Left renal pelvis (tissue), 4 donors: Measurements from ENCODE around the gene MATR3. TPM values are rescaled to one million over a fixed set of nuclear protein-coding genes. Genes with fewer than 3 reads are reported as not detected.
"Not testable (repeated sequence)": the region's sequence is repeated elsewhere in the genome, so short reads cannot be mapped to it uniquely, and the experiment has no call there.

Experiments used
- DNase-seq, 4 donors: peaks; one replicate each; pipeline ENCODE4 v3.0.0-alpha.2; 2013; ENCODE audit warnings: low read depth in 4 of 4, low spot score in 3 of 4
- polyA plus RNA-seq, 4 donors: library from polyadenylated mRNA; unstranded; fragments of 120-200 nt; gene quantifications; one replicate each; pipeline ENCODE4 v1.2.1, GENCODE V29; 2013; ENCODE audit not compliant: insufficient read length in 4 of 4

MATR3 gene
- polyA plus RNA-seq, 4 donors = 547 to 863 (median 659) TPM

DNA sequence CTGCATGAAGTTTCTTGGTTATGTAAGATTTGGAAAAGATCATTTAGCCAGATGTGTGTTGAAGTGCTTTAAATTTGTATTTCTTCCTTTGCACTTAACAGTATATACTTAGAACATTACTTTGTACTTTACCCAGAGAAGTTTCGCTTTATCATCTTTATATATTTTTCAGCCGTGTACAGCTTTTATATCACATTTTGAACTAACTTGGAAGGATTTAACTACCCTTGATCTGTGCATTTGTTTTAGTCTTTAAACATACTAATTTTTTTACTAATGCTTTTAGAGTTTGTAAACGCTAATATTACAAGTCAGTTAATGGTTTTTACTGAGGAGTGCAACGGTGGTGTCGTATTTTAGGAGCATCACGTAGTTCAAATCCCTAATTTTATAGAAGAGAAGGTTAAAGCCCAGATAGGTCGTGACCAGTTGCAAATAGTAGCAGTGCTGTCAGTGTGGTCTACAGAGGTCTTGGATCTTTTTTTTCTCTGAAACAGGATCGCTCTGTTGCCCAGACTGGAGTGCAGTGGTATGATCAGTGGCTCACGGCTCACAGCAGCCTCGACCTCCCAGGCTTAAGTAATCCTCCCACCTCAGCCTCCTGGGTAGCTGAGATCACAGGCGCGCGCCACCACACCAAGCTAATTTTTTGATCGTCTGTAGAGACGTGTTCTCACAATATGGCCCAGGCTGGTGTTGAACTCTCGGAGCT lies 2.0 kb downstream of the MATR3 start:
- no peak for DNase-seq

DNA sequence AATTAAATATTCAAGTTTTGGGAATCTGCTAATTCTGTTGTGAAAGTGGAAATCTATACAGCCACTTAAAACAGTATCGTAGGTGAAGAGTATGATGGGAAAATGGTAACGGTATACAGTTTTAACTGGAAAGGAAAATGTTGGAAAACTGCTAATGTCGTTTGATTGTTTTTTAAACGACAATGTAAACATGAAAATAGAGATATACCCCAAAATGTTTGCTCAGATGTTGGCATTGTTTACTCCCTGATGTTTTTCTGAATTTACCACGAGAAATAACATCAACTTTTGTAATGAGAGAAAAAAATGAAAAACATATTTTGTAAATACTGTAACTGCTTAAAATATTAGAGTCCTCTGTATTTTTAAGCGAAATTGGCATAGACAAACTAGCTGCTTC lies 2.7 kb downstream of the MATR3 start:
- DNase-seq = no peak

DNA sequence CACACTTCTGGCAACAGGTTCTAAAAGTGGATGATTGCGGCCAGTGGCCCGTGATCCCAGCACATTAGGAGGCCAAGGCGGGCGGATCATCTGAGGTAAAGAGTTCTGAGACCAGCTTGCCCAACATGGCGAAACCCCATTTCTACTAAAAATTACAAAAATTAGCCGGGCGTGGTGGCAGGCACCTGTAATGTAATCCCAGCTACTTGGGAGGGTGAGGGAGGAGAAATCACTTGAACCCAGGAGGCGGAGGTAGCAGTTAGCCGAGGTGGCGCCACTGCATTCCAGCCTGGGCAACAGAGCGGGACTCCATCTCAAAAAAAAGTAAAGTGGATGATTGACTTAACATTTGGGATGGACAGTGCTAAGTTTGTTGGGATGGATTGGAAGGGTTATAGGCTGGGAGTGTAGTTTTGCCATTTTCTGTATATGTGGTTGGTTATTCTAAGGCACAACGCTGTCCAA lies 3.4 kb downstream of the MATR3 start:
- DNase-seq = no peak

DNA sequence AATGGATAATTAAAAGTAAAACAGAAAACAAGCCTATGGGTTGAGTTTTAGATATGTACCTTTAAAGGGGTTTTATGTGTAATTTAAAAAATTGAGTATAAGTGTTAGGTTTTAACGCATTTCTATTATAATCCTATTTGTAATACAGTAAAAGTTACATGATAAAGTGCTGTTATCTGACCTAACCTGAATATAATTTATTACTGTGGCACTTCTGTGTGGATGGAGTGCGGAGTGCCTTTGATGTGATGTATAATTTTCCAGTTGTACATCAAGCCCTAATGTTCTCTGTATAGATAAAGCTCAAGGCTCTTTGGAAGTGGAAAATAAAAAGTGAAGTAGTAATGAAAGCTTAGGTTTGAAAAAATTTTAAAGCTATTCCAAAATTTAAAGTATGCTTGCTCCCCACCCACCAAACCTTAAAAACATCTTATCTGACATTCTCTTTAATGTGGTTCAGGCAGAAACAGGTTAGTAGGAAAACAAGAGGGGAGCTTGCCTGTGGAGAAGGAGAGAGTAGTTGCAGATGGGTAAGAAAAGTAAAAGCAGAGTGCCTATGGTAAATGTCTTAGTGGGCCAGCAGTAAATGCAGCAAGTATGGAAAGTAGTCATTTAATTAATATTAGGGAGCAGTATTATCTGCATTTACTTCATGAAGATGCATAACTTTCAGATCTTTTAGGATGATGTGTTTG lies 4.0 kb downstream of the MATR3 start:
- no peak for DNase-seq

DNA sequence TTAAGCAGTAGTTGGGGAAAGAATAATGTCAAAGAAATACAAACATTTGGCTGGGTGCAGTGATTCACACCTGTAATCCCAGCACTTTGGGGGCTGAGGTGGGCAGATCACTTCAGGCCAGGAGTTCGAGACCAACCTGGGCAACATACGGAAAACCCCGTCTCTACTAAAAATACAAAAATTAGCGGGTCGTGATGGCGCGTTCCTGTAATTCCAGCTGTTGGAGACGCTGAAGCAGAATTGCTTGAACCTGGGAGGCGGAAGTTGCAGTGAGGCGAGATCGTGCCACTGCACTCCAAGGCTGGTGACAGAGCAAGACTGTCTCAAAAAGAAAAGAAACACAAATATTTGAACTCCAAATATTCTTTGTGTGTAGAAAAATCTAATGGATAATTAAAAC lies 4.7 kb downstream of the MATR3 start:
- no peak for DNase-seq

DNA sequence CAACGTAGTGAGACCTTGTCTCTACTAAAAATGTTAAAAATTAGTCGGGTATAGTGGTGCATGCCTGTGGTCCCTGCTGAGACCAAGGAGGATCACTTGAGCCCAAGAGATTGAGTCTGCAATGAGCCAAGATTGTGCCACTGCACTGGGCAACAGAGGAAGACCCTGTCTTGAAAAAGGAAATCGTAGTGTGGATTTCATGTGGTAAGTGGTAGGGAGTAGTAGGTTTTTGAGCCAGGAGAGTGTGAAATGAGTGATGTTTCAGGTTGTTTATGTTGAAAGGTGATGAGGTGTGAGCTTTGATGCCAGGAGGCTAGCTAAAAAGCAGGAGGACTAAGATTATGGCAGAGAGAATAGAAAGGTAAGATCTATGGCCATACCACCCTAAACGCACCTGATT lies 5.9 kb downstream of the MATR3 start:
- no peak for DNase-seq

DNA sequence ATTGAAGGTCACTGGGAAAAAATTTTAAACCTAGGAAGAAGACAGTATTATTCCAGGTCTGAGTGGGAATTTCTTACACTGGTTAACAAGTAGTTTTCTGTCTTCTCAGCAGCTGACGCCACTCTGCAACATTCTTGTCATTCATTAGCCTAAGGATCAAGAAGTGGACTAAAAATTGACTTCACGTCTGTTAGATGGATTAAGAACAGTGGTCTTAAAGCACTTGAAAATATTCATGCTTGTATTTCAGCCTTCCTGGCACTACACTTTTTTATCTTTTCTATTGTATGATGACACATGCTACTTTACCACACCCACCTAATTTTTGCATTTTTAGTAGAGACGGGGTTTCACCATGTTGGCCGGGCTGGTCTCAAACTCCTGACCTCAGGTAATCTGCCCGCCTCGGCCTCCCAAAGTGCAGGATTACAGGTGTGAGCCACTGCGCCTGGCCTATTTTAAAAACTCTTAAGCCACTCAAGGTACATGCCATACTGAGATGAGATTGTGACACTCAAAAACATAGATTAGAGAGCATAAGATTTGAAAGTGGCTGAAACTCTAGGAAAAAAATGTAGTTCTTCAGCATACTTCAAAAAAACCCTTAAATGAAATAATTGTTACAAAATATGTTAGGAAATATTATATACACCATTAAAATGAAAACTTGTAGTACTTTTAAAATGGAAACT lies 8.4 kb downstream of the MATR3 start:
- no peak for DNase-seq

DNA sequence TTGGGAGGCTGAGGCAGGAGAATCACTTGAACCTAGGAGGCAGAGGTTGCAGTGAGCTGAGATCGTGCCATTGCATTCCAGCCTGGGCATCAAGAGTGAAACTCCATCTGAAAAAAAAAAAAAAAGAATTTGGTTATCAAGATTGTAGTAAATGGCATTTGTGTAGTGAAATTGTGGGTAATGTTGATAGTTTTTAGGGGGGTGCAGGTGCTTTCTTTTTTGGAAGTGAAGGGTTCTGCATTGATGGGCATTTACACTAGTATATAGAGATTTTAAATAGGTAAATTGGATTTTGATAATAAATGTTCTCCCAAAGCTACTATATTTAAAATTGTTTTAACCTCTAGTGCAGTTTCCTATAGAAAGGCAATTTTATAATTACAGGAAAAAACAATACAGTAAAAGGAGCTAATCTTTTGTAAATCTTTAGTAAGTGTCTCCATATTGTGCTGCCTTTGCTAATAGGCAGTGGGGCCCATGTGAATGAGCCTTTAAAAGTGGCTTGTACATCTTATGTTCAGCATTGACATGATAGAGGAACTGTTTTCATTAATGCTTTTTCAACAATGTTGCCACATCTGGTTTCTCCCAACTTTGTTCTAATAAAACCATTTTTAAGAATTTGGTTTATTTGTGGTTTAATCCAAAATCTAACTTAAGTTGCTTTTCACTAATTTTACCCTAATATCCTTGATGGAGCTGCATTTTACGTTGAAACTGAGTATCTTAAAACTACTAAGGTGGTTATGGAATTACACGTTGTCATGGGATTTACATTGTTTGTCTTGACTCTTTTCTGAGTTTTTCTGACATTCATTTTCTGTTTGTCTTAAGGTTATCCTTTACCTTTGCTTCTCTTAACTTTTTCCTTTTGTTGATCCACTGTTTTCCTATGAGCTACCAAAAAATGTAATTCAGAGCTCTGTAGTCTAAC lies 11.1 kb downstream of the MATR3 start:
- no peak for DNase-seq

DNA sequence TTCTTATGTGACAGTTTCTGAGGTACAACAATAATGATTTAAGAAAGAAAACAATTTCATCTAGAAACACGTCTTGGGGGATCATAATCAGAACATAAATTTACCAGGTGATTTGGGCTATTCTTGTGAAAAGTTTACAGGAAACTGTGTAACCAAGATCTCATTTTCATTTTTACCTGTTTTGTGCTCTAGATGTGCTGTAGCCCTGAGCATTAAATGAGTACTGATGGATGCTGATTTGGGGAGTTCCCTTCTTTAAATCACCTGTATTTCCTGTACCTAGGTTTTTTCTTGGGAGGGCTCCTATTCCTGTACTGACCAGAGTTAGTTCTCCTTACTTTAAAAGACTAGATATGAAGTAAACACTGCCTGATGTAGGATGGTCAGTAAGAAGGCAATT lies 12.7 kb downstream of the MATR3 start:
- no peak for DNase-seq

DNA sequence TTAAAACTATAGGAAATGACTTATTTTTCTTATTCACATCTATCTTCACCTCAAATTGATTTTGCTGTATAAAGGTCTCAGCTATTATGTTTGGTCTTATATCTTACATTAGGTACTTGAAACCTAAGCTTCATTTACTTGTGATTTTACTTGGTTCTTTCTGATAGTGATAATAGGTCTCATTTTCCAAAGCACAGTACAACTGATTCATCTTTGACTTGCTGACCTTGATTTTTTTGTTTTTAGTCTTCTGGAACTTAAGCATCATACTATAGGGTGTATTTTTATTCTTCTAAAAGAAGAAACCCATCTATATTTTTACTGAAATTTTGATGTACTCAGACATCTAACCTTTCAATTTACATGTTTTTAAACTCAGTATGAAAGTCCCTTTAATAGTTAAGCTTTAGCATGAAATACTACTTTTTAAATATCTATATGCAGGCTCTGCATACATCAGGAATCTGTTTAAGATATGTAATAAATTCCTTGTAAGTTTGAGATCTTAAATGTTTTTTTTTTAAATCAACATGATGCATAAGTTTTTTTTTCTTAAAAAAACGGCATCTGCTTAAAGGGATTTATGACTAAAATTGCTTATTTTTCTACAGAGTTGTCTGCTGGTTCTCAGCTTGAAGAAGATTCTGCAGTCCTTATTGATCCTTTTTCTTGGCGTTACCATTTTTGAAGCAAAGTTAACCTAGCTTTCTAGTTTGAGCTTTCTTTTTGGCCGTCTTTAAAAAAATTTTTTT lies 13.3 kb downstream of the MATR3 start:
- DNase-seq = no peak

DNA sequence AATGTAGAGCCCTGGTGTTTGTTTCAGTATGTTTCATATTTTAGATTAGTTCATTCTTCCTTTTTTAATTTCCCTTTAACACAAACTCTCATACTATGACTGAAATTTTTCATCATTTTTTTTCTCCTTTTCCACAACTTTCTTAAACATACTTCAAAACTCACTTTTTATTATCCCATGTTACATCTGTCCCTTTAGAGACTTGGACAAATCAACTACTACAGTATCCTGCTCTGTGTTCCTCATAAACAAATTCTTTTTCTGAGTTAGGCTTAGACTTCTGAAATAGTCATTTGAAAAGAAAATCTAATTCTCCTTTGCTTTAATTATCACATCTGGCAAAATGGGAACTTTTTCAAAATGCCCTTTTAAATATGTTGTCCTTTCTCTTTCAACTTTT lies 15.3 kb downstream of the MATR3 start:
- DNase-seq = no peak

DNA sequence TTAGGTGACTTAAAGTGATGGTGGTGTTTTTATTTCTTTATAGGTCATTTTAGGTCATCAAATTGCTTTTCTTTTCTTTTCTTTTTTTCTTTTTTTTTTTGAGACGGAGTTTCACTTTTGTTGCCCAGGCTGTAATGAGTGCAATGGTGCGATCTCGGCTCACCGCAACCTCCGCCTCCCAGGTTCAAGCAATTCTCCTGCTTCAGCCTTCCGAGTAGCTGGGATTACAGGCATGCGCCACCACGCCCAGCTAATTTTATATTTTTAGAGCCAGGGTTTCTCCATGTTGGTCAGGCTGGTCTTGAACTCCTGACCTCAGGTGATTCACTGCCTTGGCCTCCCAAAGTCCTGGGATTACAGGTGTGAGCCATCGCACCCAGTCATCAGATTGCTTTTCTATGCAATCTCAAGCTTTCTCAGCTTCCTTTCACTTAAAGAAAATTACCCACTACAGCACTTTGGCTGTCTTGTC lies 17.2 kb downstream of the MATR3 start:
- not testable (repeated sequence) for DNase-seq

DNA sequence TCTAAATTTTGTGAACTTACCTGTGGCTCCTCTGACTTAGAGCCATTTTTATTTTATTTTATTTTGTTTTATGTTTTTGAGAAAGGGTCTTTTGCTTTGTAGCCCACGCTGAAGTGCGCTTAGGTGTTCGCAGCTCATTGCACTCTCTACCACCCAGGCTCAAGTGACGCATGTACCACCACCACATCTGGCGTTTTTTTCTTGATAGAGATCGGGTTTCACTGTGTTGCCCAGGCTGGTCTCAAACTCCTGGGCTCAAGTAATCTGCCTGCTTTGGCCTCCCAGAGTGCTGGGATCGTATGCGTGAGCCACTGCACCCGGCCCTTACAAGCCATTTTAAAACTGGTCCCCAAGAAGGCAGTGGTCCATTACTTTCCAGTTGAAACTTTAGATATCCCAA lies 18.5 kb downstream of the MATR3 start:
- no peak for DNase-seq

DNA sequence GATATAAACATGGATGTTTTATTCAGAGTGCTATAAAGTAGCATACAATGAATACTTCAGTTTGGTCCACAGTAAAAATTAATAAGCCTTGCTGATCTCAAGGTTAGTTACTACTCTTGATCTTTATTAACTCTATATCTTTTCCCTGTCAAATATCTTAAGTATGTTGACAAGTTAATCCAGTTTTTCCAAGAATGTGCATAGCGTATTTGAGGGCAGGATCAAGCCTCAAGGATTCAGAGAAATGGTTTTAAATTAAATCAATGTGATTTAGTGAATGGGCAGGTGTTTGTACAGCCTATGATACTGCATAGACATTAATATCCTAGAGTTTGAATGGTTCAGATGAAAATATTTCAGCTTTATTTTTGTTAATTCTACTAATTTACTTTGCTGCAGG lies 20.7 kb downstream of the MATR3 start:
- no peak for DNase-seq

DNA sequence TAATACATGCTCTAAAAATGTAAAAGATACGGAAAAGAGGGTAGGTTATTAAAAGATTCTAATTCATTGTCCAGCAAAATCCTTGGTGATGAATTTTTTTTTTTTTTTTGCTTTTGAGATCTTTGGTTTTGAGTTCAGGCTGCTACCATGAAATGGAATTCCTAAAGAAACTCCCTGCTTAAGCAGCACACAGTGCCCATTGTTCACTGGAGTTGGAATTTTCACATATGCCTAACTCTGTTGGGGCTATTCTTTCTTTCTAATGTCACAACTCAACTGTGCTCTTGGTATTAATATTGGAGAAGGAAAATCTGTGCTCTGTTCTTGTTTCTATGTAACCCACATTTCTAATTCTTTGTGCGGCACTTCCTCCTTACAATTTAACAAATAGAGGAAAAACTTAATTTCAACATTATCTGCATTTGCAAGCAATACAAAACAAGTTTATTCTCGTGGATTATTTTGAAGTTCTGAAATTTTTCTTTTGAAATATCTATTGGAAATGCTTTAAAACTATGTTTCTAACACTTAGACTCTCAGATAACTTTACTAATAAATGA lies 21.6 kb downstream of the MATR3 start:
- DNase-seq = no peak

DNA sequence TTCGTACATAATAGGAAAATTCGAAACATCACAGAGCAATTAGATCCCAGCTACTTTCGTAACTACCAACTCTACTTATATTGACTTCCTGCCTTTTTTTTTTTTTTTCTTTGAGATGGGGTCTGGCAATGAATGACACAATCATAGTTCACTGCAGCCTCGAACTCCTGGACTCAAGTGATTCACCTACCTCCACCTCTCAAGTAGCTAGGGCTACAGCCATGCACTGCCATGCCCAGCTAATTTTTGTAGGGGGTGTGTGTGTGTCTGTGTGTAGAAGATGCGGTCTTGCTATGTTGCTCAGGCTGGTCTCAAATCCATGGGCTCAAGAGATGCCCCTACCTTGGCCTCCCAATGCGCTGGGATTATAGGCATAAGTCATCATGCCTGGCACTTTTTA lies 42.3 kb downstream of the MATR3 start:
- DNase-seq = no peak

DNA sequence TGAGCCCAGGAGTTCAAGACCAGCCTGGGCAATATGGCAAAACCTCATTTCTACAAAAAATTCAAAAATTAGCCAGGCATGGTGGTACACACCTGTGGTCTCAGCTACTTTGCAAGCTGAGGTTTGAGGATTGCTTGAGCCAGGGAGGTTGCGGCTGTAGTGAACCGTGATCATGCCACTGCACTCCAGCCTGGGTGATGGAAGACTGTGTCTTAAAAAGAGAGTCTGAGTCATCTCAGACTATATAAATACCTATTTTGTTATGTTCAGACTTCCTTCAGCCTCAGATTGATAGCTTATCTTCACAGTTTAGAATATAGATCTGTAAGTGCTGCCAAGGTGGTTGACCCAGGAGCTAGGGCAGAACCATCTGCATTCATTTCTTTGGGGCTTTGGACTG lies 46.5 kb downstream of the MATR3 start:
- no peak for DNase-seq

DNA sequence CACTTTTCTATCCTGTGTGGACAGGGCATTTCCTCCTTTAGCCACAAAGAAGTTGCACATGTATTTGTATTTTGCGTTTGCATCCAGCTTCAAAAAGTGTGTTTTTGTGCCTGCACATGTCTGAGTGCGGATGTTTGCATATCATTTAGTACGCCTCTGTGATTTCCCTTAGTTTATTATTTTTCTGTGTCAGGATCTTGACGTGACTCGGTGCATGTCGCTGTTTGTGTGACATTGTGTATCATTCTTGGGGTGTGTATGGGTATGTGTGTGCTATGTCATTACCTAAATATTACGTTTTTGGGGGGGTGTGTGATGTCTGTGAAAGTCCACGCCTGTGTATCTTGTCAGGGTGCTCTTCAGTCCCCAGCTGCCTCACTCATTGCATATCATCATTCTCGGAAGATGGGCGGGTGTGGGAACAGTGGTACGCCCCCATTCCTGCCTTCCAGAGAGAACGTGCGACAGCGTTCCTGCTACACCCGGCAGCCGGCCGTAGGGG lies 47.7 kb downstream of the MATR3 start:
- no peak for DNase-seq

DNA sequence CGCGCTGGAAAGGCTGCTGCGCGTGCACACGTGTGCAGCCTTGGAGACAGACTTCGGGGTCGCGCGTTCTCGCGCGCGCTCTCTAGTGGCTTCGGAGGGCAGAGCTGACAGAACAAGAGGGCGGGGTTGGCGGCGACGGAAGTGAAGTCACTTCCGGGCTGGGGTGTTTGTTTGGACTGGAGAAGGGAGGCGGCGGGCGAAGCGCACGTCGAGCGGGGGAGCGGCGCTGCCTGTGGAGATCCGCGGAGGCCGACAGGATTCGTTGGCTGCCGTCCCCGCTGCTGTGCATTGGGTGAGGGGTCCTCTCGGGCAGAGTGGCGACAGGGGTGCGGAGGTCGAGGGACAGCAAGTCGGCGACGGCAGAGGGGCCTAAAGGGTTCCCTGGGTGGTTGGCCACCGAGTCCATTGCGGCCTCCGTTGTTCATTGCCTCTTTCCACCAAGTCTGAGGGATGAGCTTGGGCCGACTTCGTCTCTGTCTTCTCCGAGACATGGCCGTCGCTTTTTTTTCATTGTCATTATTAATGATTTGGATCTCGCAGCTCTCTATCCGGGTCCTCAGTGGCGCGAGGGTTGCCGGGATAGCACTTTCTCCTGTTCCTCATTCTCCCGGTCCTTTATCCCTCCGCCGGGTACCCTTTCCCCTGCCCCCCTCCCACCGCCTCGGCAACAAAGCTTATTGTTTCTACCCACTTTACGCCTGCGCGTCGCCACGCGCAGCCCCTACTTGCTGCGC lies 48.3 kb downstream of the MATR3 start, which contains the start of gene PAIP2:
PAIP2 (plus strand) TSS at position 166 of the 734 bp plus-strand sequence. CDS start 21,931 bp downstream, outside the sequence.
- peak; percentile 96 to 98 (median 97) for DNase-seq
